Stimulated activated CD4-positive, alpha-beta T cell treated with anti-CD3 and anti-CD28 coated beads, Interleukin-4, amount 100 ng/mL, for 1 hour (primary cell): Measurements from ENCODE around the gene ATP5MG.
"Not testable (repeated sequence)": the region's sequence is repeated elsewhere in the genome, so short reads cannot be mapped to it uniquely, and the experiment has no call there.

Source experiments
- DNase-seq: peaks from one replicate; pipeline ENCODE4 v3.0.0-alpha.2; 2020

ATP5MG gene

GRCh38 chr11:118401151-118401879, at the start of gene ATP5MG:
Gene ATP5MG (plus strand): TSS chr11:118401606. CDS start chr11:118401666, 60 bp downstream.
- peak; percentile 91 for DNase-seq

GRCh38 chr11:118353084-118353710, 48.2 kb upstream of the ATP5MG start:
- DNase-seq = no peak

- no peak for DNase-seq
Observed at GRCh38 chr11:118358071-118358470, 43.3 kb upstream of the ATP5MG start.

GRCh38 chr11:118359295-118359958, 42.0 kb upstream of the ATP5MG start, which contains the start of gene UBE4A:
Gene UBE4A (plus strand): TSS chr11:118359600. CDS start chr11:118365081, 5,481 bp downstream.
- DNase-seq = peak; percentile 98

- no peak for DNase-seq
Observed at GRCh38 chr11:118364956-118365615, 36.3 kb upstream of the ATP5MG start.

GRCh38 chr11:118366287-118366686, 35.1 kb upstream of the ATP5MG start:
- no peak for DNase-seq

- no peak for DNase-seq
Observed at GRCh38 chr11:118370774-118371173, 30.6 kb upstream of the ATP5MG start.

- DNase-seq = no peak
Observed at GRCh38 chr11:118373263-118373662, 28.1 kb upstream of the ATP5MG start.

GRCh38 chr11:118373871-118374270, 27.5 kb upstream of the ATP5MG start:
- no peak for DNase-seq

- DNase-seq = no peak
Observed at GRCh38 chr11:118374729-118375128, 26.7 kb upstream of the ATP5MG start.

GRCh38 chr11:118375978-118376377, 25.4 kb upstream of the ATP5MG start:
- DNase-seq = no peak

- no peak for DNase-seq
Observed at GRCh38 chr11:118379497-118379896, 21.9 kb upstream of the ATP5MG start.

- no peak for DNase-seq
Observed at GRCh38 chr11:118380571-118380970, 20.8 kb upstream of the ATP5MG start.

- DNase-seq = no peak
Observed at GRCh38 chr11:118382954-118383353, 18.5 kb upstream of the ATP5MG start.

- no peak for DNase-seq
Observed at GRCh38 chr11:118383657-118384056, 17.7 kb upstream of the ATP5MG start.

GRCh38 chr11:118396097-118396501, 5.3 kb upstream of the ATP5MG start:
- no peak for DNase-seq

- no peak for DNase-seq
Observed at GRCh38 chr11:118397448-118397847, 4.0 kb upstream of the ATP5MG start.

- DNase-seq = peak; percentile 18
Observed at GRCh38 chr11:118398791-118399559, 2.4 kb upstream of the ATP5MG start.

GRCh38 chr11:118401880-118402590, 629 bp downstream of the ATP5MG start:
- DNase-seq = no peak

- not testable (repeated sequence) for DNase-seq
Observed at GRCh38 chr11:118402594-118402993, 1.2 kb downstream of the ATP5MG start.

GRCh38 chr11:118406599-118407166, 5.3 kb downstream of the ATP5MG start:
- DNase-seq = no peak
